ENCODE results near the gene MAML3.

MAML3 gene

GRCh38 chr4:140097572-140097971, 56.4 kb downstream of the MAML3 start:
- no peak for DNase-seq

GRCh38 chr4:140096921-140097320, 57.1 kb downstream of the MAML3 start:
- no peak for DNase-seq

- no peak for DNase-seq
Observed at GRCh38 chr4:140096483-140096861, 57.5 kb downstream of the MAML3 start.

- DNase-seq, result peak; percentile 29
Observed at GRCh38 chr4:140095694-140096482, 58.1 kb downstream of the MAML3 start.

DNA sequence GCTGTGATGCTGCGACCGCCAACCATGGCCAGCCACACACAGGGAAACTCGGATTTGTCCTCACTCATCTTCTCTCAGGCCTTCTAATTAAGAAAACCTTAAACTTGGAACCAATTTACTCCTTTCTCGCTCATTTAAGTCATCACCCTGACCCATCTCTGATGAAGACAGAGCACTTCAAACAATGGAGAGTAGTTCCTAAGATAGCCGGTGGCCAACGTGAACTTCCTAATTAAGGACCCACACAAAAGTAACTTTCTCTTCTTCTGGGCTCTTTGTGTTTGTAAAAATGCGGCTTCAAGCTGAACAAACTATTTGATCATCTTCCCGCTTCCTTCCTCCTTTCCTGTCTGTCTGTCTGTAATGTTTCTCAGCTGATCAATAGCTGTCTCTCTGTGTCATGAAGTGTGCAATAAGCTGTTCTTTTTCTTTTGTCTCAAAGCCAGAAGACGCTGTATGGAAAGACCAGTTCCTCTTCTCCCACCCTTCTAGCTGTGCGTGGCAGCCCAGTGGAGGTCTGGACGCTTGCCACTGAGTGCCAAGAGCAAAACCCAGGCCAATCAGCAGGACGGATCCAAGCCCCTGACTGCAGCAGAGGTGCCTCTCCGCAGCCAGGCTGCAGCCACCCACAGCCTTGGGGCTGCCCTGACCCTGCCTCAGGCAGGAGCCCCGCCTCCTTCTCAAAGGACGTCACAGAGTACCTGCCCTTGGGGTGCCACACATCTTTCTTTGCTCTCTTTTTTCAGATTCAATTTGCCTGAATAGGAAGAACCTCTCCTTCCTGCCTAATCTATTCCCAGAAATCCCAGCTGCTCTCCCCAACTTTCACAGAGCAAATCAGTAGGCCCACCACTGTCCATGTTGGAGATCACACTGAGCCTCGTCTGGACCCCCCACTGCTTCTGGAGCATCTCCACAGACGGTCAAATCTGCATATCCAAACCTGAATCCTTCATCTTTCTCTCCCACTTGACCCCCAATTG, 59.3 kb downstream of the MAML3 start:
- peak; percentile 20 for DNase-seq

GRCh38 chr4:140092094-140092851, 61.7 kb downstream of the MAML3 start:
- no peak for DNase-seq

DNA sequence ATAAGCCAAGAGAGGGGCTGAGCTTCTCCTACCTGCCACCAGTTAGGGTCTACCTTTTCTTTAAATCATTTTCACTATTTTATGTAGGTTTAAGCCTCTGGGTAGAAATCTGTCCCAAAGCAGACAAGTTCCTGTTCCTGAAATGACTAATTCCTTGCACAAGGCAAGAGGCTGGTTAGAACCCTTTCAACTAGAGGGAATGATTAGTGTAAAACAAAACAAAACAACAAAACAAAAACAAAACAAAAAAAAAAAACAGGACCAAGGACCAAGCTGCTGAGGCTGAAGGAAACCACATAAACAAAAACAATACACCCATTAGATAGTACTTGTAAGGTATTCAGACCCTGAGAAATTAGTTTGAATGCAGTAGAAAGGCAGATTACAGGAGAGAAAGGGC, 62.7 kb downstream of the MAML3 start:
- DNase-seq, result no peak

DNA sequence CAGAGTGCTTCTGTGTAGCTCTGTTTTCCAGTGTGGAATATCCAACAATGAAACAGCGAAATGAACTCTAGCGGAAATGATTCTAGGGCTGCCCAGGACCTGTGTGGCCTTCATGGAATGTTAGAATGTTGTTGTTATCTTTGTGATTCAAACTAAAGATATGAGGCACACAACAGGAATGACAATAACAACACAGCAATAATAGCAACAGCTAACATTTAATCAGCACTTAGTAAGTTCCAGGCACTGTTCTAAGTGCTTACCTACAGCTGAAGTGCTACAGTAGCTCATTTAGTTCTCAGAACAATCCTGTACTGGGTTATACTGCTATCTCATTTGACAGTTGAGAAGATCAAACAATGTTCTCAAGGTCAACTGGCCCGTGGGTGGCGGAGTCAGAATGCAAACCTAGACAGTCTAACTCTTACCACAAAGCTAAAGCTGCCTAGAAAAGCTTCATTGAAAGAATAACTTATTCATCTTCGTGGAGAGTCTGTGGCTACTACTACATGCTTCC, 63.7 kb downstream of the MAML3 start:
- no peak for DNase-seq

DNA sequence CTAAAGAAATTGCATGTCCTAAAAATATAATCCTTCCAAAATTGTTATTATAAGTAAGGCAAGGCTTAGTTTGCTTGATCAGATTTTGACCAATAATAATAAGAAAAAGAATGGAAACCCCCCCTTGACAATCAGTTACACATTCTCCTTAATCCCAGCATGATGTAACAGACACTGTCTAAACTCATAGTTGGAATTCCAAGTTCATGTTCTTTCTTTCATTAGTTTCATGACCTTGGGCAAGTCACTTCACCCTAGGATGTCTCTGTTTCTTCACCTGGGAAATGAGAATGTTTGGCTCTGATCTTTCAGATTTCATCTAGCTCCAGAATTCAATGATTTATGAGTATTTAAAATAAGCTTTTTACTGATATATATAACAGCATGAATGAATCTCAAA, 64.8 kb downstream of the MAML3 start:
- DNase-seq, result no peak

DNA sequence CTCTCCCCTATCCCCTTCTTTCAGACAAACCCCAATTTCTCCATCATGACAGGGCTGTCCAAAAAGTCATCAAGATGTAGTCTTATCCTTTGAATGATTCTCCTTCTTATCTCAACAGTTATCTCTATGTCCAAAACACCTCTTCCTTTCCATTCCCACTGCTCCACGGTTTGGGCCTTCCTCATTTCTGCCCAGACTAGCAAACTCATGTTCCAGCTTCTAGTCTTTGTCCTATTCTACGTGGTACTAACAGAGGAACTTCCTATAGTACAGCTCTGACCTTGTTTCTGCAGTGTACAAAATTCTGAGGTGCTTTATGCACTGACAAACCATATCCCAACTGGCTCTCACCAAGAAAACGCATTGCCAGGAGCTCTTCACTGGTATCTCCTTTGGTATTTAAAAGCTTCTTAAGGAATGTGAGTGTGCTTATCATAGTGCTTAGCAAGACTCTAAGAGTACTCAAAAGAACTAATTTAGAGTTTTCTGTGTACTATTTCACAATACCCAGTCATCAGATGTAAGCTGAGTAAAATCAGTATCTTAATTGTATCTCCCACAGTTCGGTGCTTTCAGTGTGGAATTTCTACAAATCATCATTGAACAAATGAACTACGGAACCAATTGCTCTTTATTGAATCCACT, 65.5 kb downstream of the MAML3 start:
- no peak for DNase-seq

GRCh38 chr4:140085881-140086280, 68.1 kb downstream of the MAML3 start:
- DNase-seq, result no peak

DNA sequence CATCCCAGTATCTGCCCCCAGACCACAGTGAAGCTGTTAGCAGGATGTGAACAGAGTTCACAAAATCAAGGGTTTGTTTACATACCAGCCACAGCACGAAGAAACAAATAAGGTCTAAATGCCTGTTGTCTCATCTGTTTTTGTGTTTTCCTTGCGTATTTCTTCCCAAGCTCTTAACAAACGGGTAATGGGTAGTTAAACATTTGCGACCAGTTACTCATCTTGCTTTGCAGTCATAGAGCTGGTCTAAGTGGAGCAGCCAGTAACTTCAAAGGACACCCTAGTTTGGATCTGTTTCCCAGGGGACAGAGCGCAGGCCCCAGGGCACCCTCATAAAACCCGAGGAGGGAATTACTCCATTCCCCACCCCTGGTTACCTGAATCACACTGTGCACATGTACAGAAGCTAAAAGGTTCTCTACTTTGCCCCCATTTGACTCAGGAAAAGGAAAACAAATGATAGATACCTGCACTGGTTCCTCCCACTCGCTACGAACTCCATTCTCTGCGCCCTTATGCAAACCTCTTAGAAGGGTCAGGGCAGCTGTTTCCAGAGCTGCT, 68.8 kb downstream of the MAML3 start:
- no peak for DNase-seq

DNA sequence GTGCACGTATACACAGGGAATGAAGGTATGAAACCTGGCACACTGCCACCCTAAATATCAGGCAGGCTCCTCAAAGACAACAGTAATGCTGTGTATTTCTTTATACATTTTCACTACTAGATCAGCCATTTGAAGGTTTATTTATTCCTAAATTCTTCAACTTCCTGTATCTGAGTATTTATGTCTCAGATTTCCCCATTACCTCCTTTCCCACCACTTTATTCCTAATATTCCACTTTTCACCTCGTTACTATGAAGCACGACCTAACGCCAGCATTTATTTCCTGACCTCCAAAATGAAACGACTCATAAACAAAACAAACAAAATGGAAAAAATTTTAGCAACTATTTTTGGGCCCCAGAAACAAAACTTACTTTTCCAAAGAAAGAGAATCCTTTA, 69.6 kb downstream of the MAML3 start:
- no peak for DNase-seq

GRCh38 chr4:140082391-140082755, 71.6 kb downstream of the MAML3 start:
- no peak for DNase-seq

DNA sequence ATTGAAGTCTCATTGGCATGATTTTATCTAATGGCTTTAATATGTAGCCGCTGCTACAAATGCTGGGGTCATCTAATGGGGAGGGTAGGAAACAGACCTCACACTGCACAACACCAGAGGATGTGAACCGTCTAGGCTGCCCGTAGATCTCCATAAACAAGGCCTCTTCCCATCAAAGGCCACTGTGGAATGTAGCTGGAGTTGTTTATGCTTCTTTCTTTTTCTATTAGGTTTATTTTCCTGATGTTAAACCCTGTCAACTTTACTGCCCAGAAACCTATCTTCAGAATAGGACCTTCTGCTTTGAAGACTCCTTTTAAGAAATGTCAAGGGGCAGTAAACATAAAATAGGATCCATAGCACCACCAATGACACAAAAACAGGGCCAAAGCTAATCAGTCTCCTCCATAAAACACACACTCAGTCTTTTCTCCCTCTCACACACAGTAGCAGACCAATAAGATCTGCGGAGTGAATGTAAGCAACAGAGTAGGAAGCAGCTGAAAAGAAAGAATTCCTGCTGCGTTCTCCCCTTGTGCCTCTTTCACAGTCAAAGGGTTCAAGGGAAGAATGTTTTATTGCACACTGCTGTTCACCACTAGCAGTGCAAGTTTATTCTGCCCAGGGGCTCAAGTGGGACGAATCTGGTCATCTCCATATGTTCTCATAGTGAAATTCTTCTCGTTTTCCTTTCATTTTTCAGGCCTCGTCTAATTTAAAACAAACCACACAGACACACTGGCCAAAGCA, 72.2 kb downstream of the MAML3 start:
- no peak for DNase-seq

DNA sequence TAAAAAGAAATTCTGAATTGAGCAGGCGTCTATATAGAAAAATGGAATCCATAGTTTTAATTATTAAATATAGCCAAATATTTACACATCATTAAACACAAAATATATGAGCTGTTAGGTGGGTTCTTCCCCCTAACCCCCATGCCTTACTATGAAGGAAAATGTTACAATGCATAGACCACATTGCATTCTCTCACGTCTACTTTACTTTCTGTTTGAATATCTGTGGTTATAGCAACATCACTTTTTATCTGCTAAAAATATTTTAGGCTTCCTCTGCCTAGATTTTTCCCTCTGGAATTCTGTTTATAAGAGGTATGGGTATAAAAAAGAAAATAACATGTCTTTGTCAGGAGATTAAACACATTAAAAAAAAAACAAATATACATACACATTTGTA, 73.1 kb downstream of the MAML3 start:
- DNase-seq, result no peak

GRCh38 chr4:140078366-140078765, 75.6 kb downstream of the MAML3 start:
- DNase-seq, result no peak

GRCh38 chr4:140076307-140076706, 77.7 kb downstream of the MAML3 start:
- no peak for DNase-seq

GRCh38 chr4:140071806-140072205, 82.2 kb downstream of the MAML3 start:
- peak; percentile 55 for DNase-seq

GRCh38 chr4:140070973-140071372, 83.0 kb downstream of the MAML3 start:
- DNase-seq, result no peak

DNA sequence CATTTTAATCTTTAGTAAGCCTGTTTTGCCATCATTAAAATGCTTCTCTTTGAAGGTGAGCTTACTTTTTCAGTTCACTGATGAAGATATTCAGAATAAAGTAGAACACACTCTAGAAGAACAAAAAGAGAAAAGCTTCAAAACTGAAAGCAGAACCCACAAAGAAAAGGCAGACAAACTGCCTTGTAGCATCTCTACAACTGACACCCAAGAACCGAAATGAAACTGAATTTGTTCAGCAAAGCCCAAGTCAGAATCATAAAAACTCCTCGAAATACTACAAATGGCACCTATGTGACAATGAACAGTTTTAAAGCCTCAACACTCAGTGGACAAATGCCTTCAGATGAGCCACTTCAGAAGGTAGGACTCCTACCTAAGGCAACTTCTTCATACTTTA, 83.6 kb downstream of the MAML3 start:
- DNase-seq, result no peak

Data from activated gamma-delta T cell treated with Interleukin-2 at 50 U/mL for 16 hours (primary cell).